Stimulated activated naive B cell treated with anti-CD40 and anti-IgM and Interleukin-4, amounts not matched to agents 10 μg/mL and 1 μg/mL and 100 μg/mL, for 72 hours (primary cell): ENCODE results near the gene ALS2.
"Not testable (repeated sequence)": the region's sequence is repeated elsewhere in the genome, so short reads cannot be mapped to it uniquely, and the experiment has no call there.

ENCODE experiments used
- ATAC-seq, 2 donors: fragments of 150-1000 bp; cut with Tn5 transposase; replicated peaks; 2 replicates each; pipeline ENCODE4 v1.10.0; 2021; ENCODE audit warnings: moderate library complexity in 1 of 2
- DNase-seq: peaks from one replicate; pipeline ENCODE4 v3.0.0; 2021
- H3K27ac Mint-ChIP-seq: one replicate; pipeline ENCODE4 v1.8.0; 2022; ENCODE audit warnings: mild to moderate bottlenecking, mixed read lengths
- H3K27me3 Mint-ChIP-seq, 2 donors: one replicate each; pipeline ENCODE4 v1.8.0; 2022; ENCODE audit warnings: mixed read lengths in 2 of 2
- H3K36me3 Mint-ChIP-seq, 2 donors: one replicate each; pipeline ENCODE4 v1.8.0; 2022; ENCODE audit warnings: mixed read lengths in 2 of 2, mild to moderate bottlenecking in 1 of 2
- H3K4me1 Mint-ChIP-seq, 2 donors: one replicate each; pipeline ENCODE4 v1.8.0; 2022; ENCODE audit warnings: mixed read lengths in 2 of 2, mild to moderate bottlenecking in 1 of 2
- H3K4me3 Mint-ChIP-seq, 2 donors: one replicate each; pipeline ENCODE4 v1.8.0; 2022; ENCODE audit warnings: mild to moderate bottlenecking in 2 of 2, mixed read lengths in 2 of 2, moderate library complexity in 1 of 2
- H3K9me3 Mint-ChIP-seq, 2 donors: one replicate each; pipeline ENCODE4 v1.8.0; 2022; ENCODE audit warnings: mixed read lengths in 2 of 2, mild to moderate bottlenecking in 1 of 2

Gene ALS2

GRCh38 chr2:201699416-201699815 lies 81.3 kb downstream of the ALS2 start:
- H3K27ac Mint-ChIP-seq, result no peak overlapping the region
- H3K9me3 Mint-ChIP-seq, result no peaks in the 10 kb centered on the region
- ATAC-seq (no peak), DNase-seq (no peak)
- no peak overlapping the region for H3K4me3 Mint-ChIP-seq
- no peaks in the 10 kb centered on the region for H3K4me1 Mint-ChIP-seq
- no peaks in the 10 kb centered on the region for H3K27me3 Mint-ChIP-seq
- H3K36me3 Mint-ChIP-seq, result peaks cover 15 to 26% of the 10 kb centered on the region in 2 donors

- H3K27me3 Mint-ChIP-seq, result no peaks in the 10 kb centered on the region
- ATAC-seq (no peak), DNase-seq (no peak)
- H3K27ac Mint-ChIP-seq, result no peak within 1 kb of the TSS
- H3K4me1 Mint-ChIP-seq, result no peaks in the 10 kb centered on the region
- H3K36me3 Mint-ChIP-seq, result peaks cover 10 to 20% of the 10 kb centered on the region in 2 donors
- H3K9me3 Mint-ChIP-seq, result no peaks in the 10 kb centered on the region
- H3K4me3 Mint-ChIP-seq, result no peak within 1 kb of the TSS
Measured at GRCh38 chr2:201698588-201699226, 82.0 kb downstream of the ALS2 start, which contains the start of gene MPP4. Gene MPP4, minus strand, starts transcription at chr2:201698644. Its CDS starts 4,690 bp downstream, at chr2:201693954.

GRCh38 chr2:201697899-201698298 lies 82.8 kb downstream of the ALS2 start:
- H3K4me1 Mint-ChIP-seq, result no peaks in the 10 kb centered on the region
- no peak overlapping the region for H3K4me3 Mint-ChIP-seq
- no peak for DNase-seq
- peaks cover 8 to 13% of the 10 kb centered on the region in 2 donors for H3K36me3 Mint-ChIP-seq
- H3K27ac Mint-ChIP-seq, result no peak overlapping the region
- H3K27me3 Mint-ChIP-seq, result no peaks in the 10 kb centered on the region
- no peaks in the 10 kb centered on the region for H3K9me3 Mint-ChIP-seq
- ATAC-seq, result no peak

- no peak overlapping the region for H3K27ac Mint-ChIP-seq
- H3K27me3 Mint-ChIP-seq, result no peaks in the 10 kb centered on the region
Measured at GRCh38 chr2:201696151-201696659, 84.5 kb downstream of the ALS2 start.

GRCh38 chr2:201685156-201685555 lies 95.6 kb downstream of the ALS2 start:
- Mint-ChIP-seq H3K36me3 (no peaks in the 10 kb centered on the region), H3K27me3 (peaks cover 16 to 26% of the 10 kb centered on the region in 2 donors), H3K9me3 (no peaks in the 10 kb centered on the region), H3K4me1 (no peaks in the 10 kb centered on the region), H3K27ac (no peak overlapping the region), H3K4me3 (no peak overlapping the region)
- DNase-seq (no peak), ATAC-seq (no peak)

More at GRCh38 chr2:201696151-201696659, 84.5 kb downstream of the ALS2 start:
- ATAC-seq (no peak), DNase-seq (no peak)
- Mint-ChIP-seq H3K4me3 (no peak overlapping the region), H3K9me3 (no peaks in the 10 kb centered on the region), H3K4me1 (no peaks in the 10 kb centered on the region), H3K36me3 (peaks cover 6 to 9% of the 10 kb centered on the region in 2 donors)

GRCh38 chr2:201680743-201681142 lies 100.0 kb downstream of the ALS2 start:
- DNase-seq (no peak), ATAC-seq (no peak)
- Mint-ChIP-seq H3K36me3 (no peaks in the 10 kb centered on the region), H3K9me3 (no peaks in the 10 kb centered on the region), H3K27me3 (peaks cover 5 to 11% of the 10 kb centered on the region in 2 donors), H3K4me1 (no peaks in the 10 kb centered on the region), H3K4me3 (no peak overlapping the region), H3K27ac (no peak overlapping the region)

GRCh38 chr2:201678401-201678800 lies 102.3 kb downstream of the ALS2 start:
- Mint-ChIP-seq H3K27ac (no peak overlapping the region), H3K27me3 (peaks cover 5 to 6% of the 10 kb centered on the region in 2 donors), H3K36me3 (no peaks in the 10 kb centered on the region), H3K4me3 (no peak overlapping the region), H3K4me1 (no peaks in the 10 kb centered on the region), H3K9me3 (no peaks in the 10 kb centered on the region)
- no peak for DNase-seq
- ATAC-seq, result no peak

GRCh38 chr2:201675454-201675853 lies 105.3 kb downstream of the ALS2 start:
- ATAC-seq, result no peak
- peaks cover 0 to 2% of the 10 kb centered on the region in 2 donors for H3K9me3 Mint-ChIP-seq

GRCh38 chr2:201674794-201675193 lies 105.9 kb downstream of the ALS2 start:
- Mint-ChIP-seq H3K4me3 (no peak overlapping the region), H3K4me1 (no peaks in the 10 kb centered on the region), H3K9me3 (peaks cover 0 to 2% of the 10 kb centered on the region in 2 donors), H3K27me3 (peaks cover 10 to 17% of the 10 kb centered on the region in 2 donors), H3K36me3 (peaks cover 0 to 2% of the 10 kb centered on the region in 2 donors), H3K27ac (no peak overlapping the region)
- DNase-seq, result no peak
- ATAC-seq, result no peak

More at GRCh38 chr2:201675454-201675853, 105.3 kb downstream of the ALS2 start:
- Mint-ChIP-seq H3K4me1 (no peaks in the 10 kb centered on the region), H3K4me3 (no peak overlapping the region), H3K27ac (no peak overlapping the region), H3K36me3 (peaks cover 0 to 2% of the 10 kb centered on the region in 2 donors), H3K27me3 (peaks cover 10 to 17% of the 10 kb centered on the region in 2 donors)
- no peak for DNase-seq

- H3K4me3 Mint-ChIP-seq, result no peak overlapping the region
- ATAC-seq, result no peak
Measured at GRCh38 chr2:201674298-201674697, 106.4 kb downstream of the ALS2 start.

GRCh38 chr2:201673546-201673945 lies 107.2 kb downstream of the ALS2 start:
- Mint-ChIP-seq H3K27me3 (peaks cover 10 to 17% of the 10 kb centered on the region in 2 donors), H3K4me1 (no peaks in the 10 kb centered on the region), H3K4me3 (no peak overlapping the region), H3K36me3 (peaks cover 0 to 2% of the 10 kb centered on the region in 2 donors), H3K27ac (no peak overlapping the region), H3K9me3 (peaks cover 0 to 2% of the 10 kb centered on the region in 2 donors)
- DNase-seq (no peak), ATAC-seq (no peak)

More at GRCh38 chr2:201674298-201674697, 106.4 kb downstream of the ALS2 start:
- H3K27ac Mint-ChIP-seq, result no peak overlapping the region
- H3K27me3 Mint-ChIP-seq, result peaks cover 10 to 17% of the 10 kb centered on the region in 2 donors
- no peaks in the 10 kb centered on the region for H3K4me1 Mint-ChIP-seq
- DNase-seq, result no peak
- H3K9me3 Mint-ChIP-seq, result peaks cover 0 to 2% of the 10 kb centered on the region in 2 donors
- H3K36me3 Mint-ChIP-seq, result peaks cover 0 to 2% of the 10 kb centered on the region in 2 donors

GRCh38 chr2:201671205-201671604 lies 109.5 kb downstream of the ALS2 start:
- H3K4me1 Mint-ChIP-seq, H3K9me3 Mint-ChIP-seq, H3K27ac Mint-ChIP-seq, H3K36me3 Mint-ChIP-seq, DNase-seq, ATAC-seq, H3K4me3 Mint-ChIP-seq: not testable (repeated sequence)
- H3K27me3 Mint-ChIP-seq, result peaks cover 10 to 17% of the 10 kb centered on the region in 2 donors

- H3K4me1 Mint-ChIP-seq, result no peaks in the 10 kb centered on the region
- H3K36me3 Mint-ChIP-seq, result peaks cover 0 to 2% of the 10 kb centered on the region in 2 donors
- no peak overlapping the region for H3K4me3 Mint-ChIP-seq
- DNase-seq, result no peak
- peaks cover 0 to 2% of the 10 kb centered on the region in 2 donors for H3K9me3 Mint-ChIP-seq
- H3K27ac Mint-ChIP-seq, result no peak overlapping the region
- ATAC-seq, result no peak
- H3K27me3 Mint-ChIP-seq, result peaks cover 11 to 17% of the 10 kb centered on the region in 2 donors
Measured at GRCh38 chr2:201669865-201670264, 110.9 kb downstream of the ALS2 start.

- H3K36me3 Mint-ChIP-seq, result peaks cover 0 to 2% of the 10 kb centered on the region in 2 donors
- peaks cover 17 to 19% of the 10 kb centered on the region in 2 donors for H3K27me3 Mint-ChIP-seq
- H3K9me3 Mint-ChIP-seq, result peaks cover 0 to 2% of the 10 kb centered on the region in 2 donors
- ATAC-seq (no peak), DNase-seq (no peak)
- H3K4me1 Mint-ChIP-seq, result no peaks in the 10 kb centered on the region
- no peak overlapping the region for H3K27ac Mint-ChIP-seq
- H3K4me3 Mint-ChIP-seq, result no peak overlapping the region
Measured at GRCh38 chr2:201668402-201668910, 112.3 kb downstream of the ALS2 start.

GRCh38 chr2:201664334-201664733 lies 116.4 kb downstream of the ALS2 start:
- Mint-ChIP-seq H3K27me3 (peaks cover 0 to 13% of the 10 kb centered on the region in 2 donors), H3K27ac (no peak overlapping the region), H3K9me3 (no peaks in the 10 kb centered on the region), H3K4me1 (no peaks in the 10 kb centered on the region), H3K4me3 (no peak overlapping the region), H3K36me3 (no peaks in the 10 kb centered on the region)
- ATAC-seq (no peak), DNase-seq (no peak)
